IMR-90 (cell line): ENCODE results near the gene DOHH. TPM values are rescaled to one million over a fixed set of nuclear protein-coding genes. Genes with fewer than 3 reads are reported as not detected.
A peak's percentile ranks its signal among the peaks of the same experiment; 100 is the strongest.

Experiments used
- ATAC-seq: fragments of 200-7000 bp; cut with Tn5 transposase; 2 replicates; pipeline ENCODE4 v1.9.1; 2020; ENCODE audit warnings: low read depth, mild to moderate bottlenecking, moderate library complexity
- BruUV-seq: library from RNA; stranded (reverse); fragments of 400-500 nt; replicated peaks from 2 replicates; lab custom pipeline; 2021; lab: Mats Ljungman, UMichigan
- CTCF ChIA-PET: fragments of 300-600 bp; formaldehyde crosslinking; extraction: SDS; loops from one replicate; lab custom pipeline; 2021; ENCODE audit warnings: antibody characterized with exemption; lab: Yijun Ruan, JAX
- POLR2A ChIA-PET: fragments of 300-600 bp; sonication (Branson Sonifier 250); formaldehyde crosslinking; loops from one replicate; lab custom pipeline; 2022; ENCODE audit warnings: antibody characterized with exemption; ENCODE audit not compliant: unreplicated experiment; lab: Charles Lee
- DNase-seq: peaks from one replicate; pipeline ENCODE4 v3.0.0; 2013
- H2AFZ ChIP-seq: replicated peaks from 2 replicates; pipeline ENCODE3; 2013; ENCODE audit warnings: low read length, mild to moderate bottlenecking; ENCODE audit not compliant: poor library complexity
- H2AK5ac ChIP-seq: 2 replicates; pipeline ENCODE4 v1.6.1; 2013; ENCODE audit warnings: low read depth, low read length, inconsistent platforms
- H2AK9ac ChIP-seq: replicated peaks from 2 replicates; pipeline ENCODE3; 2013; ENCODE audit warnings: mild to moderate bottlenecking, low read depth, low read length, moderate library complexity; ENCODE audit not compliant: poor library complexity
- H2BK120ac ChIP-seq: 2 replicates; pipeline ENCODE4 v1.6.1; 2013; ENCODE audit warnings: low read depth, low read length, inconsistent platforms
- H2BK15ac ChIP-seq: 3 replicates; pipeline ENCODE4 v1.6.1; 2013; ENCODE audit warnings: low read depth, low read length, inconsistent platforms
- H2BK20ac ChIP-seq: 2 replicates; pipeline ENCODE4 v1.6.1; 2013; ENCODE audit warnings: low read depth, mild to moderate bottlenecking, inconsistent platforms, low read length, moderate library complexity
- H2BK5ac ChIP-seq: 2 replicates; pipeline ENCODE4 v1.6.1; 2013; ENCODE audit warnings: mild to moderate bottlenecking, low read depth, low read length, inconsistent platforms; ENCODE audit not compliant: poor library complexity, severe bottlenecking
- H3K14ac ChIP-seq: replicated peaks from 2 replicates; pipeline ENCODE4 v1.6.1; 2013; ENCODE audit warnings: low read depth, low read length, inconsistent platforms
- H3K18ac ChIP-seq: 2 replicates; pipeline ENCODE4 v1.6.1; 2013; ENCODE audit warnings: low read depth, low read length, control low read depth
- H3K23ac ChIP-seq: 2 replicates; pipeline ENCODE4 v1.6.1; 2013; ENCODE audit warnings: low read depth, low read length, inconsistent platforms
- H3K27ac ChIP-seq: 2 replicates; pipeline ENCODE4 v1.5.1; 2013; ENCODE audit warnings: mild to moderate bottlenecking, control low read depth, low read length; ENCODE audit not compliant: insufficient read depth
- H3K27me3 ChIP-seq: 2 replicates; pipeline ENCODE4 v1.6.1; 2013; ENCODE audit warnings: low read length; ENCODE audit not compliant: control insufficient read depth, insufficient read depth
- H3K36me3 ChIP-seq: 2 replicates; pipeline ENCODE4 v1.6.1; 2013; ENCODE audit warnings: low read length, mixed read lengths; ENCODE audit not compliant: control insufficient read depth, insufficient read depth
- H3K4ac ChIP-seq: 2 replicates; pipeline ENCODE4 v1.6.1; 2013; ENCODE audit warnings: low read depth, low read length, inconsistent platforms
- H3K4me1 ChIP-seq: 2 replicates; pipeline ENCODE4 v1.6.1; 2013; ENCODE audit warnings: low read length, mixed read lengths; ENCODE audit not compliant: control insufficient read depth, insufficient read depth
- H3K4me2 ChIP-seq: 2 replicates; pipeline ENCODE4 v1.6.1; 2013; ENCODE audit warnings: low read depth, mild to moderate bottlenecking, control low read depth, low read length, moderate library complexity
- H3K4me3 ChIP-seq: 2 replicates; pipeline ENCODE4 v1.5.1; 2013; ENCODE audit warnings: low read depth, mild to moderate bottlenecking, control low read depth, low read length, moderate library complexity; ENCODE audit not compliant: insufficient read depth
- H3K56ac ChIP-seq: 2 replicates; pipeline ENCODE4 v1.6.1; 2013; ENCODE audit warnings: low read length, inconsistent platforms; ENCODE audit not compliant: insufficient read depth; ENCODE audit errors: extremely low read depth
- H3K79me1 ChIP-seq, 2 experiments: 2 replicates each; pipeline ENCODE4 v1.6.1; 2013; ENCODE audit warnings: low read length in 2 of 2, inconsistent platforms in 1 of 2, low read depth in 1 of 2
- H3K9ac ChIP-seq: 2 replicates; pipeline ENCODE4 v1.6.1; 2013; ENCODE audit warnings: low read depth, low read length, control low read depth
- H3K9me1 ChIP-seq: 2 replicates; pipeline ENCODE4 v1.6.1; 2013; ENCODE audit warnings: low read length, inconsistent platforms; ENCODE audit not compliant: insufficient read depth
- H3K9me3 ChIP-seq: 2 replicates; pipeline ENCODE4 v1.6.1; 2013; ENCODE audit warnings: low read length; ENCODE audit not compliant: control insufficient read depth, insufficient read depth
- H4K20me1 ChIP-seq: 2 replicates; pipeline ENCODE4 v1.6.1; 2013; ENCODE audit warnings: low read length, inconsistent platforms; ENCODE audit not compliant: insufficient read depth
- H4K5ac ChIP-seq: 2 replicates; pipeline ENCODE4 v1.6.1; 2013; ENCODE audit warnings: mild to moderate bottlenecking, low read depth, low read length, control low read depth
- H4K8ac ChIP-seq, 2 experiments: 2 replicates each; pipeline ENCODE4 v1.6.1; 2013; ENCODE audit warnings: low read depth in 2 of 2, low read length in 2 of 2, control low read depth in 1 of 2, inconsistent platforms in 1 of 2
- H4K91ac ChIP-seq: 2 replicates; pipeline ENCODE4 v1.6.1; 2013; ENCODE audit warnings: low read depth, low read length, inconsistent platforms; ENCODE audit not compliant: insufficient read depth
- ELK1 ChIP-seq: fragments of 150-350 bp; IDR thresholded peaks from 2 replicates; pipeline ENCODE4 v1.6.1; 2016; ENCODE audit warnings: low read depth, mild to moderate bottlenecking, low read length, moderate library complexity, borderline replicate concordance
- RCOR1 ChIP-seq: IDR thresholded peaks from 2 replicates; pipeline ENCODE4 v1.6.1; 2012; ENCODE audit warnings: mild to moderate bottlenecking, low read length, improper control_type of control experiment; ENCODE audit not compliant: insufficient replicate concordance
- WGBS, 2 experiments: methylation state at CpG; one replicate each; pipeline versions ENCODE4 v1.1.5 to v1.1.7; 2013; ENCODE audit warnings: missing lambda C conversion rate in 2 of 2; ENCODE audit not compliant: insufficient read length in 1 of 2; ENCODE audit errors: extremely low coverage in 2 of 2; 5-methylcytosine and 5-hydroxymethylcytosine counted together
- dilution Hi-C: fragments of 300-500 bp; cut with HindIII; formaldehyde crosslinking; loops from one replicate; pipeline ENCODE4 v1.14.3; 2018; ENCODE audit warnings: low sequenced_read_pairs; ENCODE audit not compliant: unreplicated experiment
- in situ Hi-C: fragments of 300-500 bp; cut with MboI; formaldehyde crosslinking; loops from 3 replicates; pipeline ENCODE4 v1.14.3; 2019; ENCODE audit warnings: low sequenced_read_pairs, inconsistent platforms, mixed read lengths
- intact Hi-C: fragments of 100-400 bp; cut with micrococcal nuclease; formaldehyde crosslinking; loops from 2 replicates; pipeline ENCODE4 v1.10.0; 2022
- polyA plus RNA-seq, 3 experiments: library from polyadenylated mRNA; depleted of rRNA; stranded (reverse); fragments of >200 nt; gene quantifications; 2 replicates each; pipeline ENCODE4 v1.2.3, GENCODE V29; 2012; ENCODE audit warnings: low replicate concordance in 1 of 3
- total RNA-seq: library from RNA; depleted of rRNA; stranded (reverse); fragments of >200 nt; gene quantifications from 2 replicates; pipeline ENCODE4 v1.2.3, GENCODE V29; 2012

Gene DOHH
- total and polyA plus RNA-seq, 2 of the 4 experiments (the other 2 are of a cell fraction), result 3.2 to 9.2 TPM

GRCh38 chr19:3475449-3475848 lies 25.0 kb downstream of the DOHH start:
- Histone ChIP-seq H2BK20ac (no peak overlapping the region), H2AFZ (no peak overlapping the region), H3K27ac (no peak overlapping the region), H3K27me3 (peaks cover 18% of the 10 kb centered on the region), H3K9ac (no peak overlapping the region), H3K9me1 (no peaks in the 10 kb centered on the region), H3K9me3 (no peaks in the 10 kb centered on the region; the same call in 1 of the 2 replicates), H3K4me2 (no peak overlapping the region), H3K4ac (no peak overlapping the region), H3K23ac (no peak overlapping the region), H2AK9ac (no peak overlapping the region), H3K14ac (no peak overlapping the region), H2AK5ac (no peak overlapping the region), H2BK15ac (no peak overlapping the region), H2BK120ac (no peak overlapping the region), H3K56ac (no peak overlapping the region), H2BK5ac (peak overlapping the region; percentile 14), H4K20me1 (no peaks in the 10 kb centered on the region; the same call in 1 of the 2 replicates), H4K8ac (no peak overlapping the region), H4K5ac (no peak overlapping the region), H3K4me1 (no peaks in the 10 kb centered on the region), H3K36me3 (no peaks in the 10 kb centered on the region), H3K79me1 (no peaks in the 10 kb centered on the region; a peak in 1 of 4 replicates), H3K4me3 (no peak overlapping the region), H3K18ac (no peak overlapping the region), H4K91ac (no peak overlapping the region)
- ChIA-PET POLR2A (no interaction called here), CTCF (interaction anchor here (0.6 kb wide), 1 partner anchor 10 kb away, joined by 4 read pairs; no protein-coding TSS in a partner anchor)
- 60 to 100% methylated on average over 2 to 4 of the region's 4 CpGs for WGBS, 2 experiments
- no peak for DNase-seq
- dilution Hi-C loops (no loop called here), in situ Hi-C loops (loop anchor here (25.0 kb wide), 1 partner anchor 513 kb away; no protein-coding TSS in a partner anchor), intact Hi-C loops (no loop called here)
- no TSS peak for BruUV-seq
- no peak for ATAC-seq
- TF ChIP-seq ELK1, result no peak
- TF ChIP-seq RCOR1, result no peak
